ENCODE data around the gene SNAPC2.

The SNAPC2 gene

GRCh38 chr19:7919610-7920518 is at the start of gene SNAPC2:
TSS of gene SNAPC2 (plus strand) at chr19:7920338. CDS start at chr19:7920367, 29 bp downstream.
- peak; percentile 91 to 98 (median 95) for DNase-seq (ENCODE audit: low read depth in 3 of 3)

- no peak for DNase-seq (ENCODE audit: low read depth in 3 of 3)
These were observed 49.3 kb upstream of the SNAPC2 start for GRCh38 chr19:7870571-7871436.

- DNase-seq (ENCODE audit: low read depth in 3 of 3) = peak; percentile 52 to 67 (median 63)
These were observed 48.5 kb upstream of the SNAPC2 start for GRCh38 chr19:7871437-7872305.

- DNase-seq (ENCODE audit: low read depth in 3 of 3) = no peak
These were observed 47.6 kb upstream of the SNAPC2 start for GRCh38 chr19:7872306-7873204.

GRCh38 chr19:7873304-7874075 is 46.6 kb upstream of the SNAPC2 start:
- no peak for DNase-seq (ENCODE audit: low read depth in 3 of 3)

GRCh38 chr19:7874076-7874896 is 45.9 kb upstream of the SNAPC2 start, which contains the start of gene PRR36:
TSS of gene PRR36 (minus strand) at chr19:7874390. CDS start at chr19:7873689, 701 bp downstream.
- no peak for DNase-seq (ENCODE audit: low read depth in 3 of 3)

- no peak for DNase-seq (ENCODE audit: low read depth in 3 of 3)
These were observed 45.3 kb upstream of the SNAPC2 start for GRCh38 chr19:7874897-7875273.

- DNase-seq (ENCODE audit: low read depth in 3 of 3) = no peak
These were observed 42.8 kb upstream of the SNAPC2 start for GRCh38 chr19:7877249-7877836.

- DNase-seq (ENCODE audit: low read depth in 3 of 3) = no peak
These were observed 40.9 kb upstream of the SNAPC2 start for GRCh38 chr19:7879111-7879807.

- DNase-seq (ENCODE audit: low read depth in 3 of 3) = no peak
These were observed 40.3 kb upstream of the SNAPC2 start for GRCh38 chr19:7879836-7880235.

GRCh38 chr19:7881910-7882309 is 38.2 kb upstream of the SNAPC2 start:
- no peak for DNase-seq (ENCODE audit: low read depth in 3 of 3)

GRCh38 chr19:7883105-7883504 is 37.0 kb upstream of the SNAPC2 start:
- DNase-seq (ENCODE audit: low read depth in 3 of 3) = no peak

GRCh38 chr19:7883796-7884570 is 36.2 kb upstream of the SNAPC2 start:
- no peak for DNase-seq (ENCODE audit: low read depth in 3 of 3)

GRCh38 chr19:7885818-7886217 is 34.3 kb upstream of the SNAPC2 start:
- no peak for DNase-seq (ENCODE audit: low read depth in 3 of 3)

- DNase-seq (ENCODE audit: low read depth in 3 of 3) = no peak
These were observed 32.6 kb upstream of the SNAPC2 start for GRCh38 chr19:7887408-7888144.

GRCh38 chr19:7888145-7888825 is 31.9 kb upstream of the SNAPC2 start, which contains the start of gene LRRC8E:
TSS of gene LRRC8E (plus strand) at chr19:7888510. CDS start at chr19:7895604, 7,094 bp downstream.
- DNase-seq (ENCODE audit: low read depth in 3 of 3) = peak in 1 of 3 experiments; percentile 25
